ENCODE data around the gene PPP2R2B. TPM values are rescaled to one million over a fixed set of nuclear protein-coding genes. Genes with fewer than 3 reads are reported as not detected.
A peak's percentile ranks its signal among the peaks of the same experiment; 100 is the strongest.

PPP2R2B gene
- polyA plus RNA-seq, 1 experiment: 0.58 TPM

DNA sequence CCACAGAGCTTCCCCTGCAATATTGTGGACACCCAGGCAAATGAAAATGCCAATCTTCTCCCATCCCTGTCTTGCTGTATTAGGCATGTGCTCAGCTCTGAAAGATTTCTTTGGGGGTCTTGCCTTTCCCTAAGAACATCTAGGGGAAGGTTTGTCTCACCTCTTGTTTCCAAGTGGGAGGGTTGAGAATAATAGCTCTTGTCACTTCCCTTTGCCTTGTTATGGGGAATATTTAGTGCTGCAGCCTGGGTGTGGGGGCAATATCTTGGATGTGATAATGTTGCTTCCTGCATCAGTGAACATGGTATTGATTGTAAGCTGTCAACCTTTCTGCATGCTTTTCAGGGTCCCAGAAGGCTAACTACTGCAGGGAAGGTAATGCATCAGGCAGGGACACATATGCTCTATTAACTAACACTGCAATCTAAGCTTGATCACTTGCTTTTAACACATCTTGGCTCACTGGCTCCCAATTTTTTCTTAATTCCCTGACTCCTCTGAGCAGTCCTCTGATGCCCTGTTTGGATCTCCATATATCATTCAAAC lies 296.4 kb downstream of the PPP2R2B start:
- Histone ChIP-seq H3K36me3 (ENCODE audit: control insufficient read depth, insufficient read depth, low read length) (no peaks in the 10 kb centered on the region), H3K4me3 (ENCODE audit: low read depth, low read length) (no peak overlapping the region), H3K27me3 (ENCODE audit: control insufficient read depth, insufficient read depth, low read length) (no peaks in the 10 kb centered on the region)
- TF ChIP-seq CTCF (IDR thresholded peaks at IDR 0.05; ENCODE audit: insufficient read depth, low read depth, low read length): no peak
- DNase-seq (ENCODE audit: low read depth): no peak
- ChIA-PET CTCF (interaction anchor here (0.7 to 2.2 kb wide), 2 partner anchors 16 to 384 kb away, joined by 3 to 5 read pairs; no protein-coding TSS in a partner anchor), POLR2A (no interaction called here)

DNA sequence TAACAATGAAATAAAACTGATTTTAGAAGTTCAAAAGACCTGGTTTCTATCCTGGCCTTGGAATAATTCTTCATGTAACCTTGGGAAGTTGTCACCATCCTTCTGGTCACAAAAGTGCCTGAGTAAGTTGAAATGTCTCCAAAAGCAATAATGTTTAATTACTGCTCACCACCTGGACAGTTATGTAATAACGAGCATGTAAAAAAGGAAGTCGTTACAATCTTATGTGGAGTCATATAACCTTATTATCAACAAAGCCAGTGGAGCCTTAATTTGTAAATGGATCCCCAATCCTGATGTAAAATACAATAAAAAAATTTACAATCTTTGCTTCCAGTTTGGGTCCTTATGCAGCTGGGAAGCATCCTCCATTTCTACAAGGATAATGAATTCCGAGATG lies 298.3 kb downstream of the PPP2R2B start:
- no peak overlapping the region for H3K4me3 ChIP-seq (ENCODE audit: low read depth, low read length)
- no peak for DNase-seq (ENCODE audit: low read depth)
- H3K27me3 ChIP-seq (ENCODE audit: control insufficient read depth, insufficient read depth, low read length): no peaks in the 10 kb centered on the region
- ChIA-PET CTCF (interaction anchor here (1.4 kb wide), 1 partner anchor 9 kb away, joined by 3 read pairs; no protein-coding TSS in a partner anchor), POLR2A (no interaction called here)
- no peak for TF ChIP-seq CTCF (IDR thresholded peaks at IDR 0.05; ENCODE audit: insufficient read depth, low read depth, low read length)
- H3K36me3 ChIP-seq (ENCODE audit: control insufficient read depth, insufficient read depth, low read length): no peaks in the 10 kb centered on the region

GRCh38 chr5:146574713-146575112 lies 303.8 kb downstream of the PPP2R2B start:
- ChIA-PET POLR2A (no interaction called here), CTCF (no interaction called here)
- Histone ChIP-seq H3K4me3 (ENCODE audit: low read depth, low read length) (no peak overlapping the region), H3K36me3 (ENCODE audit: control insufficient read depth, insufficient read depth, low read length) (no peaks in the 10 kb centered on the region), H3K27me3 (ENCODE audit: control insufficient read depth, insufficient read depth, low read length) (no peaks in the 10 kb centered on the region)
- no peak for TF ChIP-seq CTCF (IDR thresholded peaks at IDR 0.05; ENCODE audit: insufficient read depth, low read depth, low read length)
- DNase-seq (ENCODE audit: low read depth): no peak

- no peak for DNase-seq (ENCODE audit: low read depth)
- no peak for TF ChIP-seq CTCF (IDR thresholded peaks at IDR 0.05; ENCODE audit: insufficient read depth, low read depth, low read length)
- ChIA-PET POLR2A (no interaction called here), CTCF (interaction anchor here (0.9 kb wide), 1 partner anchor 398 kb away, joined by 3 read pairs; no protein-coding TSS in a partner anchor)
- no peaks in the 10 kb centered on the region for H3K36me3 ChIP-seq (ENCODE audit: control insufficient read depth, insufficient read depth, low read length)
- H3K27me3 ChIP-seq (ENCODE audit: control insufficient read depth, insufficient read depth, low read length): no peaks in the 10 kb centered on the region
- no peak overlapping the region for H3K4me3 ChIP-seq (ENCODE audit: low read depth, low read length)
Measured at GRCh38 chr5:146568161-146568560, 310.4 kb downstream of the PPP2R2B start.

DNA sequence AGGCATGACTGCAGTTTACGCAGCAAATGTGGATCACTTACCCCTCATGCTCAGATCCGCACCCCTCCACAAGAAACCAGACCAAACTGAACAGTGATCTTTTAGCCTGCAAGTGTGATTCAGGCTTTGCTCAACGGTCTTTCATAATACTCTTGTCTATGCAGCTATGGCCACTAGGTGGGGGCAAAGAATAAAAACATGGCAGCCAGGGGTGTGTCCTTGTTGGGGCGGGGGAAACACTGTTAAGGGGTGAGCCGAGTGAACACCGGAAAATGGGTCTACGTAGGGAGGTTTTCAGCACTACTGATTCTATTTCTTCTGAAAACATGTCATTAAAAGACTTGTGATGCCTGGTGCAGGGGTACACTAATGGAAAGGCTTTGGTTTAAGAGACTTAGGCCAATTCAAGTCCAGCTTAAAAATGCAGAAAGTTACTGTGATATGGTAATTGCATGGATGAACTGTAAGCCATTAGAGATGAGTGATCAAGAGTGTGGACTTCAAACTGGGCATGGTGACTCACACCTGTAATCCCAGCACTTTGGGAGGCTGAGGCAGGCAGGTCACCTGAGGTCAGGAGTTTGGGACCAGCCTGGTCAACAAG lies 312.7 kb downstream of the PPP2R2B start:
- Histone ChIP-seq H3K27me3 (ENCODE audit: control insufficient read depth, insufficient read depth, low read length) (no peaks in the 10 kb centered on the region), H3K36me3 (ENCODE audit: control insufficient read depth, insufficient read depth, low read length) (no peaks in the 10 kb centered on the region), H3K4me3 (ENCODE audit: low read depth, low read length) (no peak overlapping the region)
- DNase-seq (ENCODE audit: low read depth): no peak
- ChIA-PET CTCF (interaction anchor here (0.9 to 1.6 kb wide), 9 partner anchors 11 to 614 kb away, joined by 3 to 7 read pairs (median 4); no protein-coding TSS in a partner anchor), POLR2A (interaction anchor here (0.6 kb wide), 1 partner anchor 383 kb away, joined by 3 read pairs; the partner anchor contains the start of gene LARS1)
- peak; percentile 68 for TF ChIP-seq CTCF (IDR thresholded peaks at IDR 0.05; ENCODE audit: insufficient read depth, low read depth, low read length)
